Measurements from ENCODE around the gene MUCL3.

MUCL3 gene

DNA sequence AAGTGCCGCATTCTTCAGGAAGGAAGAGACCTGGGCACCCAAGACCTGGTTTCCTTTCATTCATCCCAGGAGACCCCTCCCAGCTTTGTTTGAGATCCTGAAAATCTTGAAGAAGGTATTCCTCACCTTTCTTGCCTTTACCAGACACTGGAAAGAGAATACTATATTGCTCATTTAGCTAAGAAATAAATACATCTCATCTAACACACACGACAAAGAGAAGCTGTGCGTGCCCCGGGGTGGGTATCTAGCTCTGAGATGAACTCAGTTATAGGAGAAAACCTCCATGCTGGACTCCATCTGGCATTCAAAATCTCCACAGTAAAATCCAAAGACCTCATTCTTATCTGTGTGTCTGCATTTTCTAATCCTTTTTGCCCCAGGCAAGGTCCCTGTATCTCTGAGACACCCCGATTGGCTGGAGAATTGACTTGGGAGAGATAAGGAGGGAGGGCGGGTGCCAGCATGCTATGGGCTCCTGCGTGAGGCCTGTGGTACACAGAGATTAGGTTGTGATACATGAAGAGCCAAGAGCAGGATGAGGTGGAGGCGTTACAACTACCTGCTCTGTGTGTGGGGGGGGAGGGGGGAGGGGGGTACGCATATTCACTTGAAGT, 47.5 kb downstream of the MUCL3 start:
- no peak overlapping the region for H3K4me2 ChIP-seq (ENCODE audit: low read length)
- H3K4me1 ChIP-seq (ENCODE audit: control insufficient read depth, low read length) = no peaks in the 10 kb centered on the region
- no peak overlapping the region for H3K4me3 ChIP-seq (ENCODE audit: low read length)
- TF ChIP-seq, protein P1, sequence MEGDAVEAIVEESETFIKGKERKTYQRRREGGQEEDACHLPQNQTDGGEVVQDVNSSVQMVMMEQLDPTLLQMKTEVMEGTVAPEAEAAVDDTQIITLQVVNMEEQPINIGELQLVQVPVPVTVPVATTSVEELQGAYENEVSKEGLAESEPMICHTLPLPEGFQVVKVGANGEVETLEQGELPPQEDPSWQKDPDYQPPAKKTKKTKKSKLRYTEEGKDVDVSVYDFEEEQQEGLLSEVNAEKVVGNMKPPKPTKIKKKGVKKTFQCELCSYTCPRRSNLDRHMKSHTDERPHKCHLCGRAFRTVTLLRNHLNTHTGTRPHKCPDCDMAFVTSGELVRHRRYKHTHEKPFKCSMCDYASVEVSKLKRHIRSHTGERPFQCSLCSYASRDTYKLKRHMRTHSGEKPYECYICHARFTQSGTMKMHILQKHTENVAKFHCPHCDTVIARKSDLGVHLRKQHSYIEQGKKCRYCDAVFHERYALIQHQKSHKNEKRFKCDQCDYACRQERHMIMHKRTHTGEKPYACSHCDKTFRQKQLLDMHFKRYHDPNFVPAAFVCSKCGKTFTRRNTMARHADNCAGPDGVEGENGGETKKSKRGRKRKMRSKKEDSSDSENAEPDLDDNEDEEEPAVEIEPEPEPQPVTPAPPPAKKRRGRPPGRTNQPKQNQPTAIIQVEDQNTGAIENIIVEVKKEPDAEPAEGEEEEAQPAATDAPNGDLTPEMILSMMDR (IDR thresholded peaks at IDR 0.05; ENCODE audit: low read depth, low read length, poor library complexity, severe bottlenecking) = no peak
- no peak for TF ChIP-seq EZH2phosphoT487 (IDR thresholded peaks at IDR 0.05; ENCODE audit: borderline replicate concordance, low read length)
- H3K79me2 ChIP-seq (ENCODE audit: control insufficient read depth, low read length) = no peaks in the 10 kb centered on the region
- no peaks in the 10 kb centered on the region for H3K36me3 ChIP-seq (ENCODE audit: control insufficient read depth, low read length)
- H3F3A ChIP-seq (ENCODE audit: control insufficient read depth, insufficient read depth) = no peaks in the 10 kb centered on the region
- H3K9me2 ChIP-seq (replicated peaks; ENCODE audit: control insufficient read depth, low read length) = no peaks in the 10 kb centered on the region
- H3K27ac ChIP-seq (ENCODE audit: low read depth, low read length) = no peak overlapping the region
- H4K20me1 ChIP-seq (ENCODE audit: control insufficient read depth, insufficient read depth, low read depth, low read length) = no peaks in the 10 kb centered on the region
- 0 out of 2 replicates have a peak, but pooled peaks cover 3% of the 10 kb centered on the region for H3K27me3 ChIP-seq (ENCODE audit: control insufficient read depth, low read length)
- no peaks in the 10 kb centered on the region for H3K9me3 ChIP-seq (ENCODE audit: control insufficient read depth, insufficient read depth, low read length)

DNA sequence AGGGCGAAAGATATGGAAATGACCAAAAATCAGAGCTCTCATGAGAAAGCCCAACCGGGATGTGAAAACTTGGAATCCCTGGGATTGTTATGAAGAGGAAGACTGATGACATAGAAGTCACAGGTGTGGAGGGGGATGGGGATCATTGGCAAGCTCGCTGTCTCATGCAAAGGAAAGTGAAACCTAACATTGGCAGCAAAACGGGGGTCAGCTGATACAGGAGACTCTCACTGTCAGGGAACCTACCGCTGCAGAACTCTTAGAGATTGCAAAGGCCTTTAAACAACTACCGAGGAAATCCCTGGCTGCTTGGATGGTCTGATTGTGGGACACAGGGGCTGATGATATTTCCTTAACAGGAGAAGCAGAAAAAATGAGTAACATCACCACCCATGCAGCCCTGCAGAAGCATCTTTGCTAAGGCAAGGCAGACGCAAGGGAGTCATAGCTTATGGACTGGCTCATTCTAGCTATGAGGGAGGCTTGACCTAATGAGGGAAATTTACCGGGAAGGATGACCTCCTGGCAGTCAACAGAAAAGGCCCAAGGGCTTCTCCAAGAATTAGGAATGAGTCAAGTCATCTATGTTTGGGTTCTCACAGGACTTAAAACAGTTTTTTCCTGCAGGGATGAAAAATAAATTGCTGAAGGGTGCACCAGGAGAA, 49.8 kb downstream of the MUCL3 start:
- no peaks in the 10 kb centered on the region for H3F3A ChIP-seq (ENCODE audit: control insufficient read depth, insufficient read depth)
- H3K79me2 ChIP-seq (ENCODE audit: control insufficient read depth, low read length) = no peaks in the 10 kb centered on the region
- H3K4me1 ChIP-seq (ENCODE audit: control insufficient read depth, low read length) = no peaks in the 10 kb centered on the region
- no peaks in the 10 kb centered on the region for H3K9me2 ChIP-seq (replicated peaks; ENCODE audit: control insufficient read depth, low read length)
- no peak overlapping the region for H3K4me3 ChIP-seq (ENCODE audit: low read length)
- no peak overlapping the region for H3K4me2 ChIP-seq (ENCODE audit: low read length)
- H3K27me3 ChIP-seq (ENCODE audit: control insufficient read depth, low read length) = no peaks in the 10 kb centered on the region
- no peaks in the 10 kb centered on the region for H3K9me3 ChIP-seq (ENCODE audit: control insufficient read depth, insufficient read depth, low read length)
- TF ChIP-seq, protein P1 (IDR thresholded peaks at IDR 0.05; ENCODE audit: low read depth, low read length, poor library complexity, severe bottlenecking) = no peak
- no peak for TF ChIP-seq EZH2phosphoT487 (IDR thresholded peaks at IDR 0.05; ENCODE audit: borderline replicate concordance, low read length)
- H3K27ac ChIP-seq (ENCODE audit: low read depth, low read length) = no peak overlapping the region
- no peaks in the 10 kb centered on the region for H4K20me1 ChIP-seq (ENCODE audit: control insufficient read depth, insufficient read depth, low read depth, low read length)
- no peaks in the 10 kb centered on the region for H3K36me3 ChIP-seq (ENCODE audit: control insufficient read depth, low read length)

DNA sequence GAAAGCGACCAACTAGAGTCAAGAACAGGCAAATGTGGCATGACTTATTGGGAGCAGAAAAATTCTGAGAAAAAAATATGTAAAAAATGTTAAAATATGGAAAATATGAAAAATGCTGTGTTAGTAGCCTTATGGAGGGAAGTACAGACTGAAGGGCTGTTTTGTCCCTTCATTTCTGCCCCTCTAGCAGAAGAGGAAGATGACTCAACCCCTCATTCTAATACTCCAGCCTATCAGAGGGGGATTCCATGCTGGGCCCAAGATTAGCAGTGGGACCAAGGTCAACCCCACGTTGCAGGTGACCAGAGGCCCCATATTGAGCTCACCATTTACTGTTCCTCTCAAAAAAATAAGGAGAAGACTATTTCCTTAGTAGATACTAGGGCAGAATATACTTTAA, 51.1 kb downstream of the MUCL3 start:
- Histone ChIP-seq H3K36me3 (ENCODE audit: control insufficient read depth, low read length) (no peaks in the 10 kb centered on the region), H4K20me1 (ENCODE audit: control insufficient read depth, insufficient read depth, low read depth, low read length) (no peaks in the 10 kb centered on the region), H3K27ac (ENCODE audit: low read depth, low read length) (no peak overlapping the region), H3K79me2 (ENCODE audit: control insufficient read depth, low read length) (no peaks in the 10 kb centered on the region), H3K4me3 (ENCODE audit: low read length) (no peak overlapping the region), H3K9me3 (ENCODE audit: control insufficient read depth, insufficient read depth, low read length) (no peaks in the 10 kb centered on the region), H3K4me2 (ENCODE audit: low read length) (no peak overlapping the region), H3F3A (ENCODE audit: control insufficient read depth, insufficient read depth) (no peaks in the 10 kb centered on the region), H3K4me1 (ENCODE audit: control insufficient read depth, low read length) (no peaks in the 10 kb centered on the region), H3K9me2 (replicated peaks; ENCODE audit: control insufficient read depth, low read length) (no peaks in the 10 kb centered on the region), H3K27me3 (ENCODE audit: control insufficient read depth, low read length) (no peaks in the 10 kb centered on the region)
- no peak for TF ChIP-seq EZH2phosphoT487 (IDR thresholded peaks at IDR 0.05; ENCODE audit: borderline replicate concordance, low read length)
- TF ChIP-seq, protein P1 (IDR thresholded peaks at IDR 0.05; ENCODE audit: low read depth, low read length, poor library complexity, severe bottlenecking) = no peak

Measured in DOHH2 (cell line).